Measurements from ENCODE around the gene MED15.

- TF ChIP-seq POLR2A (IDR thresholded peaks at IDR 0.05; ENCODE audit: low read length) (no peak), MAFK (IDR thresholded peaks at IDR 0.05; ENCODE audit: partially characterized antibody) (no peak), RCOR1 (IDR thresholded peaks at IDR 0.05; ENCODE audit: low read depth, low read length) (no peak), JUNB (IDR thresholded peaks at IDR 0.05) (no peak), CTCF (IDR thresholded peaks at IDR 0.05) (no peak), FOXS1 (CRISPR knock-in tag; IDR thresholded peaks at IDR 0.05) (no peak), CHD4 (IDR thresholded peaks at IDR 0.05; ENCODE audit: borderline replicate concordance) (no peak), EP300 (IDR thresholded peaks at IDR 0.05) (no peak)
- TF ChIP-seq, protein P1, sequence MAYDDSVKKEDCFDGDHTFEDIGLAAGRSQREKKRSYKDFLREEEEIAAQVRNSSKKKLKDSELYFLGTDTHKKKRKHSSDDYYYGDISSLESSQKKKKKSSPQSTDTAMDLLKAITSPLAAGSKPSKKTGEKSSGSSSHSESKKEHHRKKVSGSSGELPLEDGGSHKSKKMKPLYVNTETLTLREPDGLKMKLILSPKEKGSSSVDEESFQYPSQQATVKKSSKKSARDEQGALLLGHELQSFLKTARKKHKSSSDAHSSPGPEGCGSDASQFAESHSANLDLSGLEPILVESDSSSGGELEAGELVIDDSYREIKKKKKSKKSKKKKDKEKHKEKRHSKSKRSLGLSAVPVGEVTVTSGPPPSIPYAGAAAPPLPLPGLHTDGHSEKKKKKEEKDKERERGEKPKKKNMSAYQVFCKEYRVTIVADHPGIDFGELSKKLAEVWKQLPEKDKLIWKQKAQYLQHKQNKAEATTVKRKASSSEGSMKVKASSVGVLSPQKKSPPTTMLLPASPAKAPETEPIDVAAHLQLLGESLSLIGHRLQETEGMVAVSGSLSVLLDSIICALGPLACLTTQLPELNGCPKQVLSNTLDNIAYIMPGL (CRISPR knock-in tag; IDR thresholded peaks at IDR 0.05; ENCODE audit: borderline replicate concordance) = no peak
These were observed 127.8 kb downstream of the MED15 start for GRCh38 chr22:20635227-20635591.

Data from A549 (cell line).